B cell (primary cell): ENCODE measurements around the gene HBS1L. TPM values are rescaled to one million over a fixed set of nuclear protein-coding genes. Genes with fewer than 3 reads are reported as not detected.

Experiments
- ATAC-seq: fragments of 200-7000 bp; cut with Tn5 transposase; one replicate; pipeline ENCODE4 v1.10.0; 2021; ENCODE audit warnings: low read depth, mild to moderate bottlenecking, moderate number of reproducible peaks, moderate library complexity
- CTCF ChIA-PET: fragments of 350-600 bp; sonication (Branson Sonifier 250); formaldehyde crosslinking; loops from one replicate; lab custom pipeline; 2021; ENCODE audit warnings: antibody characterized with exemption, inconsistent platforms; lab: Charles Lee
- POLR2A ChIA-PET: fragments of 350-600 bp; sonication (Branson Sonifier 250); formaldehyde crosslinking; loops from one replicate; lab custom pipeline; 2021; ENCODE audit warnings: antibody characterized with exemption; lab: Charles Lee
- DNase-seq: peaks from one replicate; pipeline ENCODE4 v3.0.0; 2013
- H2AFZ ChIP-seq: 2 replicates; pipeline ENCODE4 v1.6.1; 2012; ENCODE audit warnings: mild to moderate bottlenecking, low read depth, low read length; ENCODE audit not compliant: insufficient read depth, poor library complexity, severe bottlenecking
- H3K27ac ChIP-seq, 2 donors: 1 replicate in 1 of 2; 2 replicates in 1 of 2; pipeline ENCODE4 v1.5.1; 2012 to 2013; ENCODE audit warnings: low read length in 2 of 2, mild to moderate bottlenecking in 2 of 2, moderate library complexity in 1 of 2
- H3K27me3 ChIP-seq, 4 experiments: fragments of 200-600 bp in 1 of 4; sonication (generic) in 1 of 4; replicated peaks in 1 of 4; 1 replicate in 2 of 4; 2 replicates in 2 of 4; pipeline versions ENCODE4 v1.6.1 to v1.7.0; 2013 to 2016; ENCODE audit warnings: low read length in 3 of 4, mild to moderate bottlenecking in 2 of 4, mixed read lengths in 1 of 4, moderate library complexity in 1 of 4; ENCODE audit not compliant: insufficient read depth in 4 of 4, control insufficient read depth in 3 of 4; ENCODE audit errors: control extremely low read depth in 1 of 4
- H3K36me3 ChIP-seq, 2 experiments: replicated peaks in 1 of 2; 1 replicate in 1 of 2; 2 replicates in 1 of 2; pipeline versions ENCODE4 v1.6.1 to v1.7.1; 2013; ENCODE audit warnings: low read length in 1 of 2; ENCODE audit not compliant: insufficient read depth in 2 of 2, control insufficient read depth in 1 of 2; ENCODE audit errors: control extremely low read depth in 1 of 2, extremely low read depth in 1 of 2
- H3K4me1 ChIP-seq, 2 donors: fragments of 200-600 bp in 1 of 2; sonication (generic) in 1 of 2; 1 replicate in 1 of 2; 2 replicates in 1 of 2; pipeline versions ENCODE4 v1.5.1 to v1.6.1; 2013 to 2017; ENCODE audit warnings: low read length in 2 of 2; ENCODE audit not compliant: control insufficient read depth in 2 of 2, insufficient read depth in 2 of 2
- H3K4me2 ChIP-seq: replicated peaks from 2 replicates; pipeline ENCODE3; 2012; ENCODE audit warnings: mild to moderate bottlenecking, low read depth, low read length; ENCODE audit not compliant: poor library complexity, severe bottlenecking
- H3K4me3 ChIP-seq, 5 experiments: fragments of 200-600 bp in 1 of 5; sonication (generic) in 1 of 5; 1 replicate in 3 of 5; 2 replicates in 2 of 5; pipeline versions ENCODE4 v1.5.1 to v1.7.0; 2011 to 2016; ENCODE audit warnings: low read length in 4 of 5, mild to moderate bottlenecking in 4 of 5, low read depth in 2 of 5, control low read depth in 1 of 5, moderate library complexity in 1 of 5; ENCODE audit not compliant: insufficient read depth in 1 of 5; ENCODE audit errors: control extremely low read depth in 1 of 5, extremely low read depth in 1 of 5
- H3K79me2 ChIP-seq: fragments of 200-600 bp; sonication (generic); one replicate; pipeline ENCODE4 v1.6.0; 2016; ENCODE audit warnings: low read length; ENCODE audit not compliant: control insufficient read depth, insufficient read depth
- H3K9ac ChIP-seq: fragments of 200-600 bp; sonication (generic); 2 replicates; pipeline ENCODE4 v1.6.1; 2017; ENCODE audit warnings: mild to moderate bottlenecking, low read length, moderate library complexity
- H3K9me3 ChIP-seq, 3 donors: one replicate each; pipeline versions ENCODE4 v1.6.1 to v1.7.1; 2013; ENCODE audit warnings: low read length in 2 of 3; ENCODE audit not compliant: control insufficient read depth in 2 of 3, insufficient read depth in 1 of 3; ENCODE audit errors: control extremely low read depth in 1 of 3
- H4K20me1 ChIP-seq: 2 replicates; pipeline ENCODE4 v1.6.0; 2012; ENCODE audit warnings: mild to moderate bottlenecking, low read length; ENCODE audit not compliant: insufficient read depth, control insufficient read depth, poor library complexity, severe bottlenecking
- H3K27ac Mint-ChIP-seq: one replicate; pipeline ENCODE4 v1.8.0; 2021; ENCODE audit warnings: mixed read lengths
- H3K27me3 Mint-ChIP-seq: one replicate; pipeline ENCODE4 v1.8.0; 2021; ENCODE audit warnings: mixed read lengths
- H3K4me1 Mint-ChIP-seq: one replicate; pipeline ENCODE4 v1.8.0; 2021; ENCODE audit warnings: mixed read lengths
- H3K4me3 Mint-ChIP-seq: one replicate; pipeline ENCODE4 v1.8.0; 2021; ENCODE audit warnings: mixed read lengths
- H3K9me3 Mint-ChIP-seq: one replicate; pipeline ENCODE4 v1.8.0; 2022; ENCODE audit warnings: mixed read lengths; ENCODE audit not compliant: insufficient read depth
- EZH2 ChIP-seq: IDR thresholded peaks from 2 replicates; pipeline ENCODE4 v1.6.1; 2012; ENCODE audit warnings: borderline replicate concordance, low read depth, mild to moderate bottlenecking, moderate library complexity, low read length; ENCODE audit not compliant: insufficient read depth, poor library complexity, severe bottlenecking
- WGBS: methylation state at CpG from one replicate; pipeline ENCODE4 v1.1.5; 2013; ENCODE audit warnings: missing lambda C conversion rate; ENCODE audit not compliant: insufficient coverage; 5-methylcytosine and 5-hydroxymethylcytosine counted together
- intact Hi-C: fragments of 100-400 bp; cut with micrococcal nuclease; formaldehyde crosslinking; loops from one replicate; pipeline ENCODE4 v1.10.0; 2022
- polyA plus RNA-seq: library from polyadenylated mRNA; depleted of rRNA; stranded (reverse); fragments of >200 nt; gene quantifications from 2 replicates; pipeline ENCODE4 v1.2.3, GENCODE V29; 2012
- total RNA-seq, 2 donors: library from RNA; stranded (reverse); fragments of 120-200 nt in 1 of 2; gene quantifications; 1 replicate in 1 of 2; 2 replicates in 1 of 2; pipeline versions ENCODE4 v1.2.3 to v1.2.4, GENCODE V29; 2013 to 2022
- TF ChIP-seq, protein P1 (sequence below): fragments of 200-600 bp; IDR thresholded peaks from one replicate; pipeline ENCODE4 v1.8.0; 2022; ENCODE audit warnings: antibody characterized with exemption, mild to moderate bottlenecking

The HBS1L gene
- total and polyA plus RNA-seq, 2 donors (not counting 1 experiment from before 2014, with no cell fraction given) = 10.3 to 58.2 TPM

DNA sequence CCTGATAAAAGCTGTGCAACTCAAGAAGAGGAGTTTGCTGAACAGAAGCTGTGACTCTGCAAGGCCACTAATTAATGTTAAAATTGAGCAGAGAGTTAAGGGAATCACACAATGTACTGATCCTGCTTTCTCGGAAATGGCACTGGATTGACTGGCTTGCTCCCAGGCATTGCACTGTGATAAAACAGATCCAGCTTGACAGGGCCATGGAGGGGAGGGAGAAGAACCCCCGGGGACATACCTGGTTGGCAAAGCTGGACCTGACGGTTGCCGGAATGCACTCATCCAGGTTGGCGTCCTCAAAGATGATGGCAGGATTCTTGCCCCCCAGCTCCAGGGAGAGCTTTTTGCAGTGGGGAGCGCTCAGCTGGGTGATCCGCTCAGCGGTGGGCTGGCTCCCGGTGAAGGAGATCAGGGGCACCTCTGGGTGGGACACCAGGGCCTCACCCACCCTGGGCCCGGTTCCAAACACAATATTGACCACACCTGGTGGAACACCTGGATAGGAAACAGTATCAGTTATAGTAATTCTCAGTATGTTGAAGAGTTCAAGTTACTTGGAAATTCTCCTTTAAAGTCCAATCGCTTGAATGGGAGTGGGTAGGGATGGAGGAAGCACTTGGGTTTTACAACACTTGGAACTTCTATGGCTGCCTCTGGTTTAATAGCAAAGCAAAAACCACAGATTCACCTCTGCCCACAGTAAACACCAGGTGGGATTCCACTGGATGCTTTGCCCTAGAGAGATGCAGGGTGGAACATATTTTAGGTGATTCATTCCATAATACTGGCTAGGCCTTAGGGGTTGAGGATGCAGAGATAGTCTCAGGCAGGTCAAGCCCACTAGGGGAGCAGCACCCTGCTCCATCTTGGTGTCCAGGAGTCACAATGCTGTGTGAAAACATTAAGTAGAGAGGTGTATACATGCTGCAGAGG lies 121.8 kb downstream of the HBS1L start:
- WGBS = 97% methylated on average over 9 of the region's 11 CpGs
- no peak overlapping the region for H2AFZ ChIP-seq
- Mint-ChIP-seq H3K27ac (no peak overlapping the region), H3K4me3 (no peak overlapping the region), H3K4me1 (no peaks in the 10 kb centered on the region), H3K9me3 (no peaks in the 10 kb centered on the region), H3K27me3 (no peaks in the 10 kb centered on the region)
- no peaks in the 10 kb centered on the region for H3K36me3 ChIP-seq
- DNase-seq (no peak), ATAC-seq (no peak)
- H3K79me2 ChIP-seq = no peaks in the 10 kb centered on the region
- H3K4me1 ChIP-seq = no peaks in the 10 kb centered on the region
- POLR2A ChIA-PET = no interaction called here
- intact Hi-C loops = no loop called here
- no peaks in the 10 kb centered on the region for H3K27me3 ChIP-seq
- CTCF ChIA-PET = interaction anchor here (2.7 kb wide), 1 partner anchor 8 kb away, joined by 15 read pairs; no protein-coding TSS in a partner anchor
- no peak overlapping the region for H3K9ac ChIP-seq
- no peak overlapping the region for H3K4me3 ChIP-seq
- H3K4me2 ChIP-seq = no peak overlapping the region
- H4K20me1 ChIP-seq = no peaks in the 10 kb centered on the region
- TF ChIP-seq EZH2 = no peak
- TF ChIP-seq, protein P1, sequence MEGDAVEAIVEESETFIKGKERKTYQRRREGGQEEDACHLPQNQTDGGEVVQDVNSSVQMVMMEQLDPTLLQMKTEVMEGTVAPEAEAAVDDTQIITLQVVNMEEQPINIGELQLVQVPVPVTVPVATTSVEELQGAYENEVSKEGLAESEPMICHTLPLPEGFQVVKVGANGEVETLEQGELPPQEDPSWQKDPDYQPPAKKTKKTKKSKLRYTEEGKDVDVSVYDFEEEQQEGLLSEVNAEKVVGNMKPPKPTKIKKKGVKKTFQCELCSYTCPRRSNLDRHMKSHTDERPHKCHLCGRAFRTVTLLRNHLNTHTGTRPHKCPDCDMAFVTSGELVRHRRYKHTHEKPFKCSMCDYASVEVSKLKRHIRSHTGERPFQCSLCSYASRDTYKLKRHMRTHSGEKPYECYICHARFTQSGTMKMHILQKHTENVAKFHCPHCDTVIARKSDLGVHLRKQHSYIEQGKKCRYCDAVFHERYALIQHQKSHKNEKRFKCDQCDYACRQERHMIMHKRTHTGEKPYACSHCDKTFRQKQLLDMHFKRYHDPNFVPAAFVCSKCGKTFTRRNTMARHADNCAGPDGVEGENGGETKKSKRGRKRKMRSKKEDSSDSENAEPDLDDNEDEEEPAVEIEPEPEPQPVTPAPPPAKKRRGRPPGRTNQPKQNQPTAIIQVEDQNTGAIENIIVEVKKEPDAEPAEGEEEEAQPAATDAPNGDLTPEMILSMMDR = no peak
- H3K9me3 ChIP-seq = no peaks in the 10 kb centered on the region
- H3K27ac ChIP-seq = no peak overlapping the region

GRCh38 chr6:134932098-134932497 lies 122.5 kb downstream of the HBS1L start:
- no peak for TF ChIP-seq EZH2
- TF ChIP-seq, protein P1 = no peak
- ChIA-PET POLR2A (no interaction called here), CTCF (interaction anchor here (2.7 kb wide), 1 partner anchor 9 kb away, joined by 15 read pairs; no protein-coding TSS in a partner anchor)
- H3K36me3 ChIP-seq = no peaks in the 10 kb centered on the region
- no peak overlapping the region for H3K27ac ChIP-seq
- H3K4me1 Mint-ChIP-seq = no peaks in the 10 kb centered on the region
- no peak overlapping the region for H3K27ac Mint-ChIP-seq
- H4K20me1 ChIP-seq = no peaks in the 10 kb centered on the region
- H3K27me3 Mint-ChIP-seq = no peaks in the 10 kb centered on the region
- no peaks in the 10 kb centered on the region for H3K9me3 Mint-ChIP-seq
- no peak overlapping the region for H2AFZ ChIP-seq
- no peaks in the 10 kb centered on the region for H3K79me2 ChIP-seq
- H3K9ac ChIP-seq = no peak overlapping the region
- ATAC-seq (no peak), DNase-seq (no peak)
- H3K4me1 ChIP-seq = no peaks in the 10 kb centered on the region
- no peaks in the 10 kb centered on the region for H3K9me3 ChIP-seq
- no peak overlapping the region for H3K4me3 ChIP-seq
- intact Hi-C loops = no loop called here
- 86% methylated on average over 3 of the region's 5 CpGs for WGBS
- H3K27me3 ChIP-seq = no peaks in the 10 kb centered on the region
- no peak overlapping the region for H3K4me3 Mint-ChIP-seq
- no peak overlapping the region for H3K4me2 ChIP-seq
